SK-N-SH (cell line): ENCODE data around the gene ACLY. TPM values are rescaled to one million over a fixed set of nuclear protein-coding genes. Genes with fewer than 3 reads are reported as not detected.
"Not testable (repeated sequence)": the region's sequence is repeated elsewhere in the genome, so short reads cannot be mapped to it uniquely, and the experiment has no call there.

ENCODE experiments used
- CTCF ChIA-PET: fragments of 300-600, 350-600 bp; formaldehyde crosslinking; extraction: SDS; loops from one replicate; lab custom pipeline; 2021; lab: Yijun Ruan, JAX
- POLR2A ChIA-PET: fragments of 350-600 bp; sonication (Branson Sonifier 250); formaldehyde crosslinking; extraction: SDS; loops from one replicate; lab custom pipeline; 2020; ENCODE audit warnings: antibody characterized with exemption, inconsistent platforms; lab: Yijun Ruan, JAX
- DNase-seq: peaks from one replicate; pipeline ENCODE4 v3.0.0; 2012
- H2AFZ ChIP-seq: fragments of 200-600 bp; sonication (generic); 2 replicates; pipeline ENCODE4 v1.8.1; 2016; ENCODE audit warnings: antibody characterized with exemption, mild to moderate bottlenecking, low read depth
- H3F3A ChIP-seq: fragments of 200-600 bp; sonication (generic); replicated peaks from 2 replicates; pipeline ENCODE3; 2016; ENCODE audit warnings: antibody characterized with exemption, mild to moderate bottlenecking; ENCODE audit not compliant: insufficient read depth
- H3K27ac ChIP-seq, 2 experiments: fragments of 200-500 bp in 1 of 2; fragments of 200-600 bp in 1 of 2; sonication (Bioruptor generic) in 1 of 2; sonication (generic), shearing (Covaris generic) in 1 of 2; 2 replicates each; pipeline versions ENCODE4 v1.5.1 to v1.6.1; 2014 to 2016; ENCODE audit warnings: low read depth in 2 of 2, inconsistent platforms in 1 of 2, low read length in 1 of 2, mild to moderate bottlenecking in 1 of 2, mixed read lengths in 1 of 2
- H3K27me3 ChIP-seq: fragments of 200-600 bp; sonication (generic), shearing (Covaris generic); 2 replicates; pipeline ENCODE4 v1.6.1; 2016; ENCODE audit warnings: mixed run types; ENCODE audit not compliant: insufficient read depth
- H3K36me3 ChIP-seq, 2 experiments: fragments of 200-500 bp in 1 of 2; fragments of 200-600 bp in 1 of 2; sonication (Bioruptor generic) in 1 of 2; sonication (generic) in 1 of 2; replicated peaks in 1 of 2; 2 replicates each; pipeline versions ENCODE3 to v1.5.1; 2014 to 2016; ENCODE audit warnings: low read length in 1 of 2, mild to moderate bottlenecking in 1 of 2; ENCODE audit not compliant: insufficient read depth in 2 of 2, control insufficient read depth in 1 of 2
- H3K4me1 ChIP-seq, 2 experiments: fragments of 200-500 bp in 1 of 2; fragments of 200-600 bp in 1 of 2; sonication (Bioruptor generic) in 1 of 2; sonication (generic), shearing (Covaris generic) in 1 of 2; 2 replicates each; pipeline versions ENCODE4 v1.5.1 to v1.6.1; 2014 to 2016; ENCODE audit warnings: low read depth in 1 of 2, low read length in 1 of 2, mixed run types in 1 of 2; ENCODE audit not compliant: insufficient read depth in 2 of 2, control insufficient read depth in 1 of 2
- H3K4me2 ChIP-seq: fragments of 200-600 bp; sonication (generic), shearing (Covaris generic); 2 replicates; pipeline ENCODE4 v1.6.1; 2017; ENCODE audit warnings: mixed run types
- H3K4me3 ChIP-seq, 2 experiments: fragments of 200-500 bp in 1 of 2; fragments of 200-600 bp in 1 of 2; sonication (Bioruptor generic) in 1 of 2; sonication (generic), shearing (Covaris generic) in 1 of 2; 2 replicates each; pipeline versions ENCODE4 v1.5.1 to v1.8.1; 2014 to 2016; ENCODE audit warnings: low read depth in 2 of 2, inconsistent platforms in 1 of 2, low read length in 1 of 2, mild to moderate bottlenecking in 1 of 2, mixed read lengths in 1 of 2, moderate library complexity in 1 of 2
- H3K79me2 ChIP-seq: fragments of 200-600 bp; sonication (generic); 2 replicates; pipeline ENCODE4 v1.8.1; 2017; ENCODE audit warnings: mild to moderate bottlenecking; ENCODE audit not compliant: insufficient read depth
- H3K9ac ChIP-seq: fragments of 200-600 bp; sonication (generic); 2 replicates; pipeline ENCODE4 v1.6.1; 2017; ENCODE audit warnings: mixed run types
- H3K9me2 ChIP-seq: fragments of 200-600 bp; sonication (generic); 2 replicates; pipeline ENCODE4 v1.6.1; 2017; ENCODE audit warnings: mixed run types
- H3K9me3 ChIP-seq: fragments of 200-600 bp; sonication (generic); 2 replicates; pipeline ENCODE4 v1.6.1; 2017; ENCODE audit warnings: mixed run types, mild to moderate bottlenecking, moderate library complexity
- H4K20me1 ChIP-seq: fragments of 200-600 bp; sonication (generic); 2 replicates; pipeline ENCODE4 v1.6.1; 2017; ENCODE audit warnings: mild to moderate bottlenecking, mixed run types; ENCODE audit not compliant: insufficient read depth
- ELF1 ChIP-seq: IDR thresholded peaks from 2 replicates; pipeline ENCODE4 v1.4.0; 2012
- EZH2phosphoT487 ChIP-seq: fragments of 200-600 bp; sonication (generic); IDR thresholded peaks from 2 replicates; pipeline ENCODE4 v1.6.1; 2017; ENCODE audit warnings: low read depth, mixed run types, mild to moderate bottlenecking, antibody characterized with exemption, moderate library complexity, borderline replicate concordance
- FOSL2 ChIP-seq: IDR thresholded peaks from 2 replicates; pipeline ENCODE4 v1.4.0; 2012; ENCODE audit warnings: low read depth, mild to moderate bottlenecking, moderate library complexity, borderline replicate concordance
- JUND ChIP-seq: IDR thresholded peaks from 2 replicates; pipeline ENCODE4 v1.4.0; 2012
- MEF2A ChIP-seq: IDR thresholded peaks from 2 replicates; pipeline ENCODE4 v1.4.0; 2012; ENCODE audit warnings: low read depth, borderline replicate concordance
- MXI1 ChIP-seq: IDR thresholded peaks from 2 replicates; pipeline ENCODE4 v1.6.1; 2012; ENCODE audit warnings: mild to moderate bottlenecking, low read depth, low read length, improper control_type of control experiment
- NFIC ChIP-seq: IDR thresholded peaks from 2 replicates; pipeline ENCODE4 v1.4.0; 2012; ENCODE audit warnings: borderline replicate concordance
- PBX3 ChIP-seq: IDR thresholded peaks from 2 replicates; pipeline ENCODE4; 2012
- POLR2AphosphoS5 ChIP-seq: IDR thresholded peaks from 2 replicates; pipeline ENCODE4 v1.6.1; 2012; ENCODE audit warnings: low read depth, low read length
- RCOR1 ChIP-seq: fragments of 150-350 bp; IDR thresholded peaks from 2 replicates; pipeline ENCODE4 v1.6.1; 2017; ENCODE audit warnings: antibody characterized with exemption, low read length
- REST ChIP-seq: IDR thresholded peaks from 2 replicates; pipeline ENCODE4 v1.6.1; 2012; ENCODE audit warnings: mild to moderate bottlenecking, low read depth, low read length, moderate library complexity
- RXRA ChIP-seq: IDR thresholded peaks from 2 replicates; pipeline ENCODE4 v1.4.0; 2012; ENCODE audit warnings: low read depth, mild to moderate bottlenecking, borderline replicate concordance
- TAF1 ChIP-seq: IDR thresholded peaks from 2 replicates; pipeline ENCODE4 v1.6.1; 2012; ENCODE audit warnings: low read depth, mild to moderate bottlenecking, low read length, moderate library complexity, borderline replicate concordance
- TCF12 ChIP-seq: IDR thresholded peaks from 2 replicates; pipeline ENCODE4 v1.4.0; 2012
- USF1 ChIP-seq: IDR thresholded peaks from 2 replicates; pipeline ENCODE4 v1.4.0; 2012; ENCODE audit warnings: low read depth, borderline replicate concordance
- ZBTB33 ChIP-seq: IDR thresholded peaks from 2 replicates; pipeline ENCODE4 v1.4.0; 2012; ENCODE audit warnings: low read depth, borderline replicate concordance
- WGBS: methylation state at CpG from one replicate; pipeline ENCODE4 v1.1.6; 2017; ENCODE audit warnings: low lambda C conversion rate; 5-methylcytosine and 5-hydroxymethylcytosine counted together
- polyA plus RNA-seq, 3 experiments: library from polyadenylated mRNA; depleted of rRNA; stranded (reverse); fragments of >200 nt; gene quantifications; 2 replicates each; pipeline ENCODE4 v1.2.3, GENCODE V29; 2012

Gene ACLY
- polyA plus RNA-seq, 1 of the 3 experiments (the other 2 are of a cell fraction), result 163 TPM

- H3K9me3 ChIP-seq, result no peaks in the 10 kb centered on the region
- no peaks in the 10 kb centered on the region for H3K9me2 ChIP-seq
- no peak overlapping the region for H2AFZ ChIP-seq
- no peak for DNase-seq
- H3K4me3 ChIP-seq, result no peak overlapping the region
- no peak for TF ChIP-seq FOSL2
- TF ChIP-seq PBX3, result no peak
- no peak for TF ChIP-seq ELF1
- TF ChIP-seq JUND, result no peak
- TF ChIP-seq TCF12, result no peak
- no peak for TF ChIP-seq MEF2A
- TF ChIP-seq ZBTB33, result no peak
- TF ChIP-seq TAF1, result no peak
- TF ChIP-seq RCOR1, result no peak
- TF ChIP-seq REST, result no peak
- no peak for TF ChIP-seq POLR2AphosphoS5
- TF ChIP-seq RXRA, result no peak
- no peak for TF ChIP-seq USF1
- TF ChIP-seq EZH2phosphoT487, result no peak
- no peak for TF ChIP-seq MXI1
- no peak for TF ChIP-seq NFIC
- TF ChIP-seq, all 33 proteins: peak for 0
- POLR2A ChIA-PET, result interaction anchor here (0.6 kb wide), 1 partner anchor 53 kb away, joined by 3 read pairs; no protein-coding TSS in a partner anchor
- H3K79me2 ChIP-seq, result peaks cover 4% of the 10 kb centered on the region
- H3K27ac ChIP-seq, result no peak overlapping the region
- H3F3A ChIP-seq, result peaks cover 6% of the 10 kb centered on the region
- H4K20me1 ChIP-seq, result no peaks in the 10 kb centered on the region
- H3K4me1 ChIP-seq, result peaks cover 0 to 15% of the 10 kb centered on the region in 2 experiments; a peak in 3 of 4 replicates
- H3K9ac ChIP-seq, result no peak overlapping the region
- H3K27me3 ChIP-seq, result no peaks in the 10 kb centered on the region
- H3K4me2 ChIP-seq, result no peak overlapping the region
- 51% methylated on average over 2 of the region's 2 CpGs for WGBS
- peaks cover 7 to 11% of the 10 kb centered on the region in 2 experiments for H3K36me3 ChIP-seq
- CTCF ChIA-PET, result interaction anchor here (2.1 kb wide), 1 partner anchor 146 kb away, joined by 5 read pairs; the partner anchor contains the start of gene JUP
Observed at GRCh38 chr17:41932816-41933389, 14.2 kb upstream of the ACLY start.

- CTCF ChIA-PET, result interaction anchor here (1.3 kb wide), 1 partner anchor 14 kb away, joined by 3 read pairs; no protein-coding TSS in a partner anchor
- peak overlapping the region; percentile 78; the same call in 1 of the 2 replicates for H3K4me2 ChIP-seq
- H4K20me1 ChIP-seq, H3F3A ChIP-seq, H3K9ac ChIP-seq, H3K36me3 ChIP-seq, H3K79me2 ChIP-seq, H3K4me3 ChIP-seq, H3K9me2 ChIP-seq, DNase-seq, H2AFZ ChIP-seq, H3K9me3 ChIP-seq, H3K27ac ChIP-seq, POLR2A ChIA-PET, H3K27me3 ChIP-seq: not testable (repeated sequence)
- peaks cover 0 to 10% of the 10 kb centered on the region in 2 experiments; a peak in 3 of 4 replicates for H3K4me1 ChIP-seq
- WGBS, result 95% methylated on average over 4 of the region's 4 CpGs
Observed at GRCh38 chr17:41931715-41932114, 13.0 kb upstream of the ACLY start.
